HEK293T (cell line): ENCODE data around the gene PGAP3.

Experiments used
- CTBP1 ChIP-seq: fragments of 450-650 bp; IDR thresholded peaks from 2 replicates; pipeline ENCODE4 v1.6.1; 2016; ENCODE audit warnings: borderline replicate concordance
- FOXA1 ChIP-seq: fragments of 450-650 bp; IDR thresholded peaks from 2 replicates; pipeline ENCODE4 v1.6.1; 2016; ENCODE audit warnings: mild to moderate bottlenecking
- FOXM1 ChIP-seq: fragments of 450-650 bp; IDR thresholded peaks from 2 replicates; pipeline ENCODE4 v1.6.1; 2017; ENCODE audit warnings: mild to moderate bottlenecking, borderline replicate concordance
- L3MBTL2 ChIP-seq: fragments of 450-650 bp; conservative IDR thresholded peaks from 2 replicates; pipeline ENCODE4 v1.6.1; 2016; ENCODE audit warnings: mild to moderate bottlenecking
- NFRKB ChIP-seq: fragments of 450-650 bp; IDR thresholded peaks from 2 replicates; pipeline ENCODE4 v1.6.1; 2016; ENCODE audit warnings: mild to moderate bottlenecking, moderate library complexity
- SP1 ChIP-seq: fragments of 450-650 bp; IDR thresholded peaks from 2 replicates; pipeline ENCODE4 v1.6.1; 2017
- SUZ12 ChIP-seq: fragments of 450-650 bp; IDR thresholded peaks from 2 replicates; pipeline ENCODE4 v1.6.1; 2016; ENCODE audit warnings: mild to moderate bottlenecking
- TARDBP ChIP-seq: fragments of 450-650 bp; IDR thresholded peaks from 2 replicates; pipeline ENCODE4 v1.6.1; 2016

DNA sequence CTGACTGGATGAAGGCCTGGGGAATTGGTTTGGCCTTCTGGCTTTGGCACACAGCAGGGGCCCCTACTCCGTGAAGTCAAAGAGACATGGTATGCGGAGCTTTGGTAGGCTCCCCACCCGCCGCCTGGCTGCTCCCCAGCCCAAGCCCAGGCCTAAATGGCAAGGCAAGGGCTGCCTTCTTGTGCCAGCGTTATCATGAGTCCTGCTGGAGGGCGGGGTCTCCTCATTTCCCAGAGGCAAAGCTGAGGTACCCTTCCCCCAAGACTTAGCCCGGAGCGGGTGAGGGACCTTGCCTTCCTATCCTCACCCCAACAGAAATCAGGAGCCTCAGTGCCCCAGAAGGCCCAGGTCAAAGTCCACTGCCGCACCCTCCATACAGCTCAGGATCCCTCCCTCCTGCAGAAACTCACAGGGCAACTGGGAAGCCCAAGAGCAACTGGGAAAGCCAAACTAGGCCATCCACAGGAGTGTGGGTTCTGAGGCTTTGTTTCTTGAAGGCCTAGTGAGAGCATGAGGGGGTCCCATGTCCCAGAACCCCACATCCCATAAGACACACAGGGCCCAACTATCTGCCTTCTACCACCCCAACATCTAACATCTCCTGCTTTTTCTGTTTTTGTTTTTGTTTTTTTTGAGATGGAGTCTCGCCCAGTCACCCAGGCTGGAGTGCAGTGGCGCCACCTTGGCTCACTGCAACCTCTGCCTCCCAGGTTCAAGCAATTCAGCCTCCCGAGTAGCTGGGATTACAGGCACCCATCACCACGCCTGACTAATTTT, 9.3 kb downstream of the PGAP3 start:
- no peak for TF ChIP-seq NFRKB
- TF ChIP-seq SUZ12: no peak
- TF ChIP-seq TARDBP: no peak
- TF ChIP-seq L3MBTL2: no peak
- TF ChIP-seq SP1: no peak
- TF ChIP-seq CTBP1: no peak
- TF ChIP-seq FOXA1: no peak
- TF ChIP-seq FOXM1: no peak
